Measurements from ENCODE around the gene CYP4F8. TPM values are rescaled to one million over a fixed set of nuclear protein-coding genes. Genes with fewer than 3 reads are reported as not detected.

Gene CYP4F8
- total and polyA plus RNA-seq, 9 of the 15 experiments (the other 6 are each of a cell fraction or from before 2014, with no cell fraction given) = not detected

GRCh38 chr19:15629003-15629880 is 14.2 kb downstream of the CYP4F8 start (continued):
- TF ChIP-seq ZFP91 (CRISPR knock-in tag; IDR thresholded peaks at IDR 0.05) (no peak), ZBED1 (IDR thresholded peaks at IDR 0.05) (no peak), FOXM1 (IDR thresholded peaks at IDR 0.05; ENCODE audit: low read depth) (no peak), FOXM1 (CRISPR knock-in tag; IDR thresholded peaks at IDR 0.05; ENCODE audit: low read depth) (no peak), RB1 (IDR thresholded peaks at IDR 0.05; ENCODE audit: low read depth) (no peak), RAD21 (CRISPR knock-in tag; conservative IDR thresholded peaks at IDR 0.05 in 1 of 2, IDR thresholded peaks at IDR 0.05 in 1 of 2) (peak; percentile 87 to 91), MEIS2 (IDR thresholded peaks at IDR 0.05; ENCODE audit: partially characterized antibody) (peak; percentile 14), GATAD2B (IDR thresholded peaks at IDR 0.05; ENCODE audit: borderline replicate concordance) (no peak), ZEB2 (IDR thresholded peaks at IDR 0.05) (no peak), RHOXF2B (CRISPR knock-in tag; conservative IDR thresholded peaks at IDR 0.05) (no peak), REST (IDR thresholded peaks at IDR 0.05; ENCODE audit: borderline replicate concordance) (peak; percentile 84), REST (CRISPR knock-in tag; IDR thresholded peaks at IDR 0.05; ENCODE audit: low read depth) (peak; percentile 65; the same call in 1 of the 2 replicates), MTA3 (IDR thresholded peaks at IDR 0.05; ENCODE audit: borderline replicate concordance) (no peak), HNRNPK (IDR thresholded peaks at IDR 0.05; ENCODE audit: low read depth, low read length, poor library complexity, severe bottlenecking) (no peak), NFE2L1 (tag; IDR thresholded peaks at IDR 0.05; ENCODE audit: borderline replicate concordance, low read depth) (no peak), RNF2 (IDR thresholded peaks at IDR 0.05) (no peak), PHF21A (IDR thresholded peaks at IDR 0.05; ENCODE audit: borderline replicate concordance, low read depth) (peak; percentile 88), TGIF2 (CRISPR knock-in tag; IDR thresholded peaks at IDR 0.05) (no peak), DACH1 (IDR thresholded peaks at IDR 0.05; ENCODE audit: partially characterized antibody) (no peak), NBN (IDR thresholded peaks at IDR 0.05; ENCODE audit: low read depth) (no peak), ZNF445 (CRISPR knock-in tag; IDR thresholded peaks at IDR 0.05; ENCODE audit: low read depth) (no peak)
